ENCODE results near the gene LRRC3C.

DNA sequence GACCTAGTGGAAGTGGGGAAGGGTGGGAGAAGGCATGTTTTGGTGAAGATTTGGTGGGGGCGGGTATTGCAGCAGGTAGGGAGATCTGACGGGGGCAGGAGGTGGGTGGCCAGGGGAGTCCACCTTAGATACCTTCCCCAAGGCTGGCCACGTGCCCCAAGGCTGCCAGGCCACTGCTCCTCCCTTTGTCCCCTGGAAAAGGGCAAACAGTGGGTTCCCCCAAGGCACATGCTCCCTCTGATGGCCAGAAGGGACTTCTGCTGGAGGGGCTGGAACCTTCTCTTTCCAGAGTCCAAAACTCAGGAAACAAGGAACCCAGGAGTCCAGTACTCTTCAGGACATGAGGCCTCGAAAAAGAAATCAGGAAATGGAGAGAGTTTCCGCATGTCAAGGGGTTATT lies 46.9 kb downstream of the LRRC3C start:
- TF ChIP-seq, protein P1, sequence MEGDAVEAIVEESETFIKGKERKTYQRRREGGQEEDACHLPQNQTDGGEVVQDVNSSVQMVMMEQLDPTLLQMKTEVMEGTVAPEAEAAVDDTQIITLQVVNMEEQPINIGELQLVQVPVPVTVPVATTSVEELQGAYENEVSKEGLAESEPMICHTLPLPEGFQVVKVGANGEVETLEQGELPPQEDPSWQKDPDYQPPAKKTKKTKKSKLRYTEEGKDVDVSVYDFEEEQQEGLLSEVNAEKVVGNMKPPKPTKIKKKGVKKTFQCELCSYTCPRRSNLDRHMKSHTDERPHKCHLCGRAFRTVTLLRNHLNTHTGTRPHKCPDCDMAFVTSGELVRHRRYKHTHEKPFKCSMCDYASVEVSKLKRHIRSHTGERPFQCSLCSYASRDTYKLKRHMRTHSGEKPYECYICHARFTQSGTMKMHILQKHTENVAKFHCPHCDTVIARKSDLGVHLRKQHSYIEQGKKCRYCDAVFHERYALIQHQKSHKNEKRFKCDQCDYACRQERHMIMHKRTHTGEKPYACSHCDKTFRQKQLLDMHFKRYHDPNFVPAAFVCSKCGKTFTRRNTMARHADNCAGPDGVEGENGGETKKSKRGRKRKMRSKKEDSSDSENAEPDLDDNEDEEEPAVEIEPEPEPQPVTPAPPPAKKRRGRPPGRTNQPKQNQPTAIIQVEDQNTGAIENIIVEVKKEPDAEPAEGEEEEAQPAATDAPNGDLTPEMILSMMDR (IDR thresholded peaks at IDR 0.05): no peak
- no peak for TF ChIP-seq POLR2A (IDR thresholded peaks at IDR 0.05)

Measured in adrenal gland (tissue), 5 donors.